Smooth muscle cell of the brain vasculature (primary cell): Measurements from ENCODE around the gene ZFYVE16.
"Not testable (repeated sequence)": the region's sequence is repeated elsewhere in the genome, so short reads cannot be mapped to it uniquely, and the experiment has no call there.

Experiments used
- DNase-seq: peaks from one replicate; pipeline ENCODE4 v3.0.0-alpha.2; 2012; ENCODE audit warnings: low read depth, low spot score

Gene ZFYVE16

DNA sequence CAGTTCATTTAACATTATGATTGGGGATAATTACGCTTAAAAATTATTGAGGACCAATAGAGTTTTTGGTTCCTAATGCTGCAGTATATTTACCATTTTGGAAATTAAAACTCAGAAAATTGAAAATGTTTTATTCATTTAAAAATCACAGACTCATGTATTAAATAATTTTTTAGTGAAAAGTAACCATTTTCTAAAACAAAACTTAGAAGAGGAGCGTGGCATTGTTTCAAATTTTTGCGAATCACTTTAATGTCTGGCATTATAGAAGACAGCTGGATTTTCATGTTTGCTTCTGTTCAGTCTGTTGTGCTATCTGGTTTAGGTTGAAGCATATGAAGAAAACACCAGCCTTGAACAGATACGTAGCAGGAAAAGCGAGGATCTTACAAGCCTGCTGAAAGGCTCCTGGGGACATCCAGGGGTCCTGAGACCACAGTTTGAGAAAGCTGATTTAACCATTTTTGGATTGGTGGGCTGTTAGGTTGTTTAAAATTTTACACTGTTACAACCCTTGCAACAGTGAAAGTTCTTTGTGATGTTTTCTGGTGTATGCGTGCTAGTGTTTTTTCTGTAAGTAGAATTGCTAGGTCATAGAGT, 1.6 kb downstream of the ZFYVE16 start:
- no peak for DNase-seq

DNA sequence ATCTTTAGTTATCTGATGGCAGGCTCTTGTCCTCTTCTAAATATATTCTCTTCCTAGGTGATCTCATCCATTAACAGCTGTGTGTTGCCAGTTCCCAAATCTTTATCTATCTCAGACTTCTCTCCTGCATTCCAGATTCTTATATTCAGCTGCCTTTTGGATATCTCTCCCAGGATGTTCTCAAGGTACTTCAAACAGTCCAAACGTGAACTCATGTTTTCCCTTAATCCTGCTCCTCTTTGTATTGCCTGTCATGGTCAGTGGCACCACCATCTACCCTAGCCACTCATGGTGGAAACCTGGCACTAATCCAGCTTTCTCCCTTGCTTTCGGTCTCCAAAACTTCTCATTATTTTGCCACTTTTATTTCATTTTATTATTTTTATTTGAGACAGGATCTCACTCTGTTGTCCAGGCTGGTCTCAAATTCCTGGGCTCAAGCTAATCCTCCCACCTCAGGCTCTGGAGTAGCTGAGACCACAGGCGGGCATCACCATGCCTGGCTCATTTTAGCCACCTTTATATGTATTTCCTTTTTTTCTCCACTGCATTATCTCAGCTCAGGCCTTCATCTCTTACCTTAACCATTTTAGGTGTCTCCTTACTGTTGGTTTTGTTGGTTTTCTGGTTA, 3.8 kb downstream of the ZFYVE16 start:
- no peak for DNase-seq

DNA sequence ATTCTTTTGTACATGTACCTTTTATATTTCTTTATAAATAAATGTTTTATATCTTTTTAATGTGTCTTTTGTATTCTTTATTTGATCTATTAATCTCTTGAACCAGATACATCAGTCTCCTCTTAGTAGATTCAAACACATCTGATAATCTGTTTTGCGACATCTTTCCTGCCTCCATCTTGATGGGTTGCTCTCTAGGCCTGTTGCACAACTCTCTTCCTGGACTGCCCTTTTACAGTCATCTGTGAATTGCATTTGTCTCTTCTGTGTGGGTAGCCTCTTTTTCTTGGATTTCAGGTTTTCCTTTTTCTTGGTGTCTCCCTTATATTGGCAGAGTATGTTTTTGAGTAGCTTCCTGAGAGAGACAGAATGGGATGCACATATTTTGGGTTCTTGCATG, 6.2 kb downstream of the ZFYVE16 start:
- no peak for DNase-seq

DNA sequence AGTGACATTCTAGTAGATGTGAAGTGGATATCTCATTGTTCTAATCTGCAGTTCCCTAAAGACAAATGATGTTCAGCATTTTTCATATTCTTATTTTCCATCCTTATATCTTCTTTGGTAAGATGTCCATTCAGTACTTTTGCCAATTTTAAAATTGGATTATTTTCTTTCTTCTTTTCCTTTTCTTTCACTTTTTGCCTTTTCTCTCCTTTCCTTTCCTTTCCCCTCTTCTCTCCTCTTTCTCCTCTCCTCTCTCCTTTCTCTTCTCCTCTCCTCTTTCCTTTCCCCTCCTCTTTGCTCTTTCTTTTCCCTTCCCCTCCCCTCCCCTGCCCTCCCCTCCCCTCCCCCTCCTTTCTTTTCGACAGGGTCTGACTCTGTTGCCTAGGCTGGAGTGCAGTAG, 10.1 kb downstream of the ZFYVE16 start:
- no peak for DNase-seq

DNA sequence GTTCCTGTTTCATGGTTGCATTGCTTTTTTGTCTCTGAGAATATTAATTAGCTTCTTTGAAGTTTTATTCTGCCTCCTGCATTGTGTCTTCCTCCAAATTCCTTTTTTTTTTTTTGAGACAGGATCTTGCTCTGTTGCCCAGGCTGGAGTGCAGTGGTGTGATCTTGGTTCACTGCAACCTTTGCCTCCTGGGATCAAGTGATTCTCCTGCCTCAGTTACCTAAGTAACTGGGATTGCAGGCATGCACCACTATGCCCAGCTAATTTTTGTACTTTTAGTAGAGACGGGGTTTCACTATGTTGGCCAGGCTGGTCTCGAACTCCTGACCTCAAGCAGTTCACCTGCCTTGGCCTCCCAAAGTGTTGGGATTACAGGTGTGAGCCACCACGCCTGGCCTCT, 16.5 kb downstream of the ZFYVE16 start:
- DNase-seq: not testable (repeated sequence)

DNA sequence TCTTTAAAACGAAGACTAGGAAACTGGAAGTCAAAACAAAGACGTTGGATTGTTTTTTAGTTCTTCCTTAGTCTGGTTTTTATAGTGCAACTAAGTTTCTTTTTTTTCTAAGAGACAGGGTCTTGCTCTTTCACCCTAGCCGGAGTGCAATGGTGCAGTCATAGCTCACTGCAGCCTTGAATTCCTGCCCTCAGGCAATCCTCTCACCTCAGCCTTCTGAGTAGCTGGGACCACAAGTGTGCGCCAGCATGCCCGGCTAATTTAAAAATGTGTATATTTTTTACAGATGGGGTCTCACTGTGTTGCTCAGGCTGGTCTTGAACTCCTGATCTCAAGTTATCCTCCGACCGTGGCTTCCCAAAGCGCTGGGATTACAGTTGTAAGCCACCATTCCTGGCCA, 27.6 kb downstream of the ZFYVE16 start:
- no peak for DNase-seq

DNA sequence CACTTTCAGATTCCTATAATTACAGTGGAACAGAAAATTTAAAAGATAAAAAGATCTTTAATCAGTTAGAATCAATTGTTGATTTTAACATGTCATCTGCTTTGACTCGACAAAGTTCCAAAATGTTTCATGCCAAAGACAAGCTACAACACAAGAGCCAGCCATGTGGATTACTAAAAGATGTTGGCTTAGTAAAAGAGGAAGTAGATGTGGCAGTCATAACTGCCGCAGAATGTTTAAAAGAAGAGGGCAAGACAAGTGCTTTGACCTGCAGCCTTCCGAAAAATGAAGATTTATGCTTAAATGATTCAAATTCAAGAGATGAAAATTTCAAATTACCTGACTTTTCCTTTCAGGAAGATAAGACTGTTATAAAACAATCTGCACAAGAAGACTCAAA, 29.5 kb downstream of the ZFYVE16 start:
- DNase-seq: no peak

DNA sequence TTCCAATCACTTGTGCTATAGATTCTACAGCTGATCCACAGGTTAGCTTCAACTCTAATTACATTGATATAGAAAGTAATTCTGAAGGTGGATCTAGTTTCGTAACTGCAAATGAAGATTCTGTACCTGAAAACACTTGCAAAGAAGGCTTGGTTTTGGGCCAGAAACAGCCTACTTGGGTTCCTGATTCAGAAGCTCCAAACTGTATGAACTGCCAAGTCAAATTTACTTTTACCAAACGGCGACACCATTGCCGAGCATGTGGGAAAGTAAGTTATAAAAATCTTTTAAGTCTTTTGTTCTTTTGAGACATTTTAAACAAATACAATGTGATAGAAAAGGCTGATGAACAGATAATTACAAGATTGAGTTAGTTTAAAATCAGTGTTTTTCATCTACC, 30.9 kb downstream of the ZFYVE16 start:
- DNase-seq: no peak

DNA sequence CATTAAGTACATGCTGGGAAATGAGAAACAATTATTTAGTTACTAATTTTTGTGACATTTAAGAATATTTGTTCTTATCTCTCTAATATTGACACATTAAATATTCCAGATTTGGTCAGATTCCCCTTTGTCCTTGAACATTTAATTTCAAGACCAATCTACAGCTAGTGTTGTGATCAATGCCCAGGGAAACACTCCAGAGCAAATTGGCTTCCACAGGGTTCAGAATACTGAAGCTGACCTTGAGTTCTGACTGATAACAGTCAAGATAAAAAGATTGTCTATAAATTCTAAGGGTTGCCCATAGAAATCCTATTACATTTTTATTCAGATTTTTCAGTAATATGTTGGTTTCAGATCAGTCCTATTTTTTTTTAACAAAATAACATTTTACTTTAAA, 31.3 kb downstream of the ZFYVE16 start:
- no peak for DNase-seq

DNA sequence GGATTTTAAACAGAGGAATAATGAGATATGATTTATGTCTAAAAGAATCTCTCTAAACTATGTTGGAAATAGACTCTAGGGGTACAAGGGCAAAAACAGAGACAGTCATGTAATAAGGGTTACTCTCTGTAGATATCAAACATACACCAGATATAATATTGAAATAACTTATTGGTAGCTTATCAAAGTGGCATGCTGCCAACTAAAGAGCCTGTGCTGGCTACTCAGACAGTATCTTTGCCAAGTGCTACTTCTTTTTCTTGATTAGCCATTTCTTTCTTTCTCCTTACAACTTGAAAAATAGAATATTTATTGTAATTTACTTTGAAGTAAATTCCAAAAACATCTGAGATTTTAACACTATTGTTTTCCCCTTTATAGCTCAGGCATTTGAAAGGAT, 34.9 kb downstream of the ZFYVE16 start:
- DNase-seq: no peak

DNA sequence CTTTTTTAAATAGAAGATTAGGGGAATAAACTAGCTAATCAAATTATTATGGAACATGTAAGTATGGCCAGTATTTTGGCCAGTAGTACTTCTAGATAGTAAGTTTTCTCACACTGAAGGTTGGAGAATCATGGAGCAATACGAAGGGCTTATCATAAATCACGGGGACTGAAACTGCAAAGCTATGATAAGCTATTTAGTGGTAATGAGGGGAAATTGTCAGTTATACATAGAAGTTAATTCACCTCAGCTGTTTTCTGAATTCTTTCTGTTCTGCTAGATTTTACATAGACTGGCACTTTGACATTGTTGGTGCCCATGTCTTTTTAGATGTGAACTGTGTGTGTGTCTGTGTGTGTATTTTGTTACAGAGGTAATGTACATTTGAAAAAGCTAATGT, 45.5 kb downstream of the ZFYVE16 start:
- no peak for DNase-seq

DNA sequence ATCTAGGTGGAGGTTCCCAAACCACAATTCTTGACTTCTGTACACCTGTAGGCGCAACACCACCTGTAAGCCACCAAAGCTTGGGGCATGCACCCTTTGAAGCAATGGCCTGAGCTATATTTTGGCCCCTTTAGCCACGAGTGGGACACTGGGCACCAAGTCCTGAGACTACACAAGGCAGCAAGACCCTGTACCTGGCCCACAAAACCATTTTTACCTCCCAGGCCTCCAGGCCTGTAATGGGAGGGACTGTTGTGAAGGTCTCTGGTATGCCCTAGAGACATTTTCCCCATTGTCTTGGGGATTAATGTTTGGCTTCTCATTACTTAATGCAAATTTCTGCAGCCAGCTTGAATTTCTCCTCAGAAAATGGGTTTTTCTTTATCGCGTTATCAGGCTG, 55.4 kb downstream of the ZFYVE16 start:
- no peak for DNase-seq

DNA sequence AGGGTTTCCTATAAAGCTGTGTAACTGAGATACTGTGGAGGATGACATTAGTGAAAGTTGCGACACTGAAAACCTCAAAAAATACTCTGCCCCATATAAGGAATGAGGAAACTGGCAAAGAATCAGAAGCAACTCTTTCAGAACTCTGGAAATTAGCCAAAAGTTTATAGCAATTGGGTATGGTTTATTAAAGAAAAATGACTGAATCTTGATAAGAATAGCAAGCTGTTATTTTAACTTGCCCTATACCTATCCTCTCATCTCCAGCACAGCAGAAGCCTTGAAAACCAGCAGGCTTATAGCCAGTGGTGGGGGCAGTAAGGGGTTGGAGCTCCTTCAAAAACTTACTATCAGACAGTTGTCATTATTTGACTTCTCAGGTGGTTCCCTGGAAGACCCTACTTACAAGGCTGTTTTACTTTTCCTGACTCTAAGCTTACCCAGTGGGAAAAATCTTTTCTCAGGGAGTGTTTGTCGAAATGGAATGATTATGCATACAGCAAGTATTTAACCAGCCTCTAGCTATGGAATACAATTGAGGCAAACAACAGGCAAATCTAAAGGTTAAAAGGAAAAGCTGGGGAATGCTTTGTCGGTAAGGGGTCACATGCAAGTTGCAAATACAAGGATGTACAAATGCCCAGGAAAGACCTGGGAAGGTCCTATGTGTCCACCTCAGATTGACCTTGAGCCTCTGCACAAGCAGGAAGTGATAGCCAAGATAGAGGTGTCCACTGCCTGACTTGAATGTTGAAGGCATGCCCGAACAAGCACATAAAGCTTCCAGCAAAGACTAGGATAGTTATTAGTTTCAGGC, 59.0 kb downstream of the ZFYVE16 start:
- DNase-seq: no peak

DNA sequence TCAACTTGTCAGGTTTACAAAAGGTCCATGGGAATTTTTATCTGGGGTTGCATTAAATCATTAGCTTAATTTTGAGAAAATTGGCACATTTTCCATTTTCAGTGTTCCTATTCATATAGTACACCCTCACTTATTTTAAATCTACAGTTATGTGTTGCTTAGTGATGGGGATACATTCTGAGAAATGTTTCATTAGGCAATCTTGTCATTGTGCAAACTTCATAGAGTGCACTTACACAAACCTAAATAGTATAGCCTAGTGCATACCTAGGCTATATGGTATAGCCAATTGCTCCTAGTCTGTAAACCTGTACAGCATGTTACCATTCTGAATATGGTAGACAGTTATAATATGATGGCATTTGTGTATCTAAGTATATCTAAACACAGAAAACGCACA, 60.3 kb downstream of the ZFYVE16 start:
- DNase-seq: no peak

DNA sequence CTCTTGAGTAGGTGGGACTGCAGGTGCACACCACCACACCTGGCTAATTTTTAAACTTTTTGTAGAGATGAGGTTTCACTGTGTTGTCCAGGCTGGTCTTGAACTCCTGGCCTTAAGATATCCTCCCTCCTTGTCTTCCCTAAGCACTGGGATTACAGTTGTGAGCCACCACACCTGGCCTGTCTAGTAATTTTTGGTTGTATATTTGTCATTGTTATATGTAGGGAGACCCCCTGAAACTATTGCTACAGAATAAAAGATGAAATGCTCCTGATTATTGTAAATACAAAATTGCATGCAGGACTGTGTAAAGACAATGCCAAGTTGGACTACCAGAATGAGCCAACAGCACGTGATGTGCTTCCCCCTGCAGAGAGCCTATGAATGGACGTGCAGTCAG, 62.8 kb downstream of the ZFYVE16 start:
- DNase-seq: not testable (repeated sequence)

DNA sequence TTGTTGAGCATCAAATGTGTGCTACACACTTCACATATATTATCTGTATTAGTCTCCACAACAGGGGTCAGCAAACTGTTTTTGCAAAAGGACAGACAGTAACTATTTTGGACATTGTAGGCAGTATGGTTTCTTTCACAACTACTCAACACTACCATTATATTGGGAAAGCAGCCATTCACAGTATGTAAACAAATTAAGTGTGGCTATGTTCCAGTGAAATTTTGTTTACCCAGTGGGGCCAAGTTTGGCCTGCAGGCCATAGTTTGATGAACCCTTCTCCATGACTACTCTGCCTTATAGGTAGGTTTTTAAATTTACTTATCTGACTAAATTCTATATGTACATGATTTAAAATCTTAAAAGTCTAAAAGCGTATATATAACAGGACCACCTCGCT, 67.1 kb downstream of the ZFYVE16 start:
- DNase-seq: no peak

DNA sequence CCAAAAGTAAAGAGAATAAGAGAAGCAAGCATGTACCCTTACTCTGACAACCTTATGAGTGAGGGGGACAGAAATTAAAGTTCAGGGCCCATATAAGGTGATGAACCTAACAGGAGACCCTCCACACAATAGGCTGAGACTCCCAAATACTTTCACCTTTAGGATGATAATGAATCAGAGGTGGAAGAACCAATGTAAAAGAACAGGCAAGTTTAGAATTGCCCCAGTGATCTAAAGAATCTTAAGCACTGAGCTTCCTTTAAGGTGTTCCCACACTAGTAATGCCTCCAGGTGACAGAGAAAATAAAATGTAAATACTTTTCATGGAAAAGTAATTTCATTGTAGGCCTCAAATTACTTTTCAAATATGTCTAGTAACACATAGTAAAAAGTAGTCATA, 71.8 kb downstream of the ZFYVE16 start:
- DNase-seq: no peak

DNA sequence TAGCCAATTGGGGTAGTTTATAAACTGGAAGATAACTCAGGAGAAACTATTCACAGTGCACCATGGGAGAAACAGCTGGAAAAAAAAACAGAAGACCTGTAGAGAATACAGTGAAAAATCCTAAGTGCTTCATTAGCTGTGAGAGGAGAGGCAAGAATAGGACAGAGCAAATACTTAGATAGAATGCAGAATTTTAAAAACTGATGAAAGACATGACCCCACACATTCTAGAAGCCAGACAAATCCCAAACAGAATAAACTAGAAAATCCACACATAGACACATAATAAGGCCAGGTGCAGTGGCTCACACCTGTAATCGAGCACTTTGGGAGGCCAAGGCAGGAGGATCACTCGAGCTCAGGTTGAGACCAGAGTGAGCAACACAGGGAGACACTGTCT, 72.5 kb downstream of the ZFYVE16 start:
- no peak for DNase-seq

DNA sequence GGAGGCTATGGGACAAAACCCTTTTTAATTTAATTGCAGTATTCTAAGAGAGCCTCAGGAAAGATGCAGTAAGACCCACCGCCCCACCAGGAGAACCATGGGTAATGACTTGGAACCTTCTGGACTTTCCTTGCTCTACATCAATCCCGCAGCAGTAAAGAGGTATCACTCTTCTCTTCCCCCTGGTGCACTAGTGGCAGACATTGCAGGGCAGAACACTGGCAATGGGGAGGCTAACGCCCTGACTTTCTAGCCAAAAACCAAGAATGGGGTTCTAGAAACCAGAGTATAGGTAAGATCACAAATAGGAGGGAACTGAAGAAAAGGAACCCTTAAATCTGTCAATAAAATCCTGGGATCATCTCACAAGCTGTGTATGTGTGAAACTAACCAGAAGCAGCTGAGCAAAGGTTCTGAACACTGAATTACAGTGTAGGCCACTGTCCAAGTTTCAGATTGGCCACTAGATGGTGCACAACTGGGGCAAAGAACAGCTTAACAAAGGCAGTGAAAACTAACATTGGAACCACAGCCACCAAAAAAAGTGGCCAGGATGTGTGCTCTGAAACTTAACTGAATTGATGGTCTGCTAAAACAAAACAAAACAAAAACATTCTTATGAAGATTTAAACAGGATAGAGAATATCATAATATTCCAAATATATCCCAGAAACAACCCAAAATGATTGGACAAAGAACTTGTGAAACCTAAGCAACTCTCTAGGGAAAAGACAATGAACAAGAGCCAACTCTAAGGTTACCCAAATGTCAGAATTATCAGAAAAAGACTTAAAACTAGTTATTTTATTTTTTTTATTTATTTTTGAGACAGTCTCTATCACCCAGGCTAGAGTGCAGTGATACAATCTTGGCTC, 73.4 kb downstream of the ZFYVE16 start:
- DNase-seq: peak; percentile 24

DNA sequence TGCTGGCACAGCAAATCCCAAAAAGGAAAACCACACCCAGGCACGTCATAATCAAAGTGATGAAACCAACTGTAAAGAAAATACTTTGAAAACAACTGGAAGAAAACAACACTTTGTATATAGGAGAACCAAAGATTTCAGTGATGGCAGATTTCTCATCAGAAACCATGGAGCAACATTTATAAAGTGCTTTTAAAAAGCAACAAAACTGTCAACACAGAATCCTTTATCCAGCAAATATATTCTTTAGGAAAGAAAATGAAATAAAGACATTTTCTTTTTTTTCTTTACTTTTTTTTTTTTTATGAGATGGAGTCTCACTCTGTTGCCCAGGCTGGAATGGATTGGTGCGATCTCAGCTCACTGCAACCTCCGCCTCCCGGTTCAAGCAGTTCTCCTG, 74.7 kb downstream of the ZFYVE16 start:
- no peak for DNase-seq

DNA sequence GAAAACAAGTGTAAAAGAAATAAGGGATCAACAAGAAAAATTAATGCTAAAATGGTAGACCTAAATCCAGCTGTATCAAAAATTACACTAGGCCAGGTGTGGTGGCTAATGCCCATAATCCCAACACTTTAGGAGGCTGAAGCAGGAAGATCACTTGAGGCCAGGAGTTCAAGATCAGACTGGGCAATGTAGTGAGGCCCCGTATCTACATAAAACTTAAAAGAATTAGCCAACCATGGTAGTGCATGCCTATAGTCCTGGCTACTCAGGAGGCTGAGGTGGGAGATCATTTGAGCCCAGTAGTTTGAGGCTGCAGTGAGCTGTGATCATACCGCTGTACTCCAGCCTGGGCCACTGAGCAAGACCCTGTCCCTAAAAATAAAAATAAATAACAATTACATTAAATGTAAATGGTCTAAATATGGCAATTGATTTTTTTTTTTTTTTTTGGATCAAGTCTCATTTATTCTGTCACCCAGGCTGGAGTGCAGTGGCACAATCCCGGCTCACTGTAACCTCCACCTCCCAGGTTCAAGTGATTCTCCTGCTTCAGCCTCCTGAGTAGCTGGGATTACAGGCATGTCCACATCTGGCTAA, 75.9 kb downstream of the ZFYVE16 start:
- DNase-seq: no peak

DNA sequence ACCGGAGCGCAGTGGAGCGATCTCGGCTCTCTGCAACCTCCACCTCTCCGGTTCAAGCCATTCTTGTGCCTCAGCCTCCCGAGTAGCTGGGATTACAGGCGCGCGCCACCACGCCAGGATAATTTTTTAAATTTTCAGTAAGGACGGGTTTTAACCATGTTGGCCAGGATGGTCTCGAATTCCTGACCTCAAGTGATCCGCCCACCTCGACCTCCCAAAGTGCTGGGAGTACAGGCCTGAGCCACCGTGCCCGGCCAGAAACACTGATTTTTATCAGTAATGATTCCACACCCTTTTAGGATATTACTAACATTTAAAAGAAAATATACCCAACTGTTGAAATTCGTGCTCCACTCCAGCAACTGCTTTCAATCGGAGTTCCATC, 79.6 kb downstream of the ZFYVE16 start:
- no peak for DNase-seq
